Inferior parietal cortex (tissue), 1 donor: ENCODE data around the gene EPB41L4B.
"Not testable (repeated sequence)": the region's sequence is repeated elsewhere in the genome, so short reads cannot be mapped to it uniquely, and the experiment has no call there.

Source experiments
- DNase-seq: peaks from one replicate; pipeline ENCODE4 v3.0.0-alpha.2; 2016; ENCODE audit errors: extremely low spot score

The EPB41L4B gene

DNA sequence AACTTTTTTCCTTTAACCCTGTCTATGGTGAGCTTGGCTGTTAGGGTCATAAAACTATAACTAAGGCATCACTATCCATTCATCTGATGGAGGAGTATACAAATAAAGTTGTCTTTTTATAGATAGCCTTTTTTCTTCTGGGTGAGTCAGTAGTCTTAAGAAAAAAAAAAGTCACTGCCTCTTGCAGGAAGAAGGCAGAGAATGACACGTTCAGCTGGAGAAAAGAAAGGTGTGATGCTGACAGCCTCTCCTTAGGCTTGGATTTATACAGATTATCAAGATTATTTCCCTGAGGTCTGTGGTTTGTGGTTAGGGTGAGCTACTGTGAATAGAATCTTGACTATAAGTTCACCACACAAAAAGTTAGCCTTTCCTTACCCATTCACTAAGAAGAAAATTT, 23.0 kb downstream of the EPB41L4B start:
- DNase-seq: no peak

DNA sequence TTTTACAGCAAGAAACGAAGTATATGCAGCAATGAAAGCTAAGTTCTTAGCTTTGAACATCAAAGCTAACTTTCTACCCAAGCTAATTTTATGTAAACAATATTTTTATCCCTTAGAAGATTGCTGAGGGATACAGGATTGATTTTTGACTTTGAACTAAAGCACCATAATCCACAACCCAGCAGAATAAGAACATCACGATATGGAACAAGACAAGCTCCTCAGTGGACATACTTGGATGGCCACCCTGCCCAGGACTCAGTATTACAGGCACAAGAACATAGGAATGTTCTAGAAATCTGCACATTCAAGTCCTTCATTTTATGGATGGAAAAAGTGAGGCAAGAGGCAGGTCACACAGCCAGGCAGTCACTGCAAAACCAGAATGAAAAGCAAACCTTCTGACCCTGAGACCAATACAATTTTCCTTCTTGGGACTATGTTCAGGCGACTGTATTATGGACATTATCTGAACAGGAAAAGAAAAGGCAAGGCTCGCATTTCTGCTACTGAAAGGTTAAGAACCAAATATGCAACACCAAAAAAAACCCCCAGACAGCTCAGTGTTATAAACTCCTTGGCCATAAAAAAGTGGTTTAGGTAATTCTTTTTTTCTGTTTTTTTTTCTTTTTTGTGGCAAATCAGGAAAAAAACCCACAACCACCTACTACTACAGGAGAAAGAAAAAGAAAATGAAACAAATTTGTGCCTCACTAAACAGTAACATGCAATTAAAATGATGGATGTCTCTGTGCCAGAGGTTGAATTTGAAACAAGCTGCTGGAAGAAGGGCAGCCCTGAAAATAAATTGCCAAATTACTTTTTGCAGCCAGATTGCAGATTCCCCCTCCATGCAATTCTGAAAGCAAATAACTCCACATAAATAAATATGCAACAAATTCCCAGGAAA, 25.4 kb downstream of the EPB41L4B start:
- no peak for DNase-seq

DNA sequence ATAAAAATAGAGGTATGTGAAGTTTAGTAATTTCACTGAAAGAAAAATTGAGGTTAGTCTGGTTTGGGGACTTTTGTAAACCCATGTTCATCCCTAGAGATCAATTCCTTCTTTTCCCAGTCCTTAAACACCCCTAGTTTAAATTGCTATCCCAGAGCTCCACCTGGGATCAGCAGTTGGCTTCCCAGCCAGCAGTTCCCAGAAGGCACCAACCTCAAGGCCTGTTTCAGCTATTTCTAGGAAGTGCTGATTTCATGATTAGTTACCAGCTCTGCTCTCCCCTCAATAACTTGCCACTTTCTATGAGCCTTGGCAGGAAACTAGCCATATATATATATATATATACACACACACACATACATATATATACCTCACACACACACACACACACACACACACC, 30.5 kb downstream of the EPB41L4B start:
- DNase-seq: no peak

DNA sequence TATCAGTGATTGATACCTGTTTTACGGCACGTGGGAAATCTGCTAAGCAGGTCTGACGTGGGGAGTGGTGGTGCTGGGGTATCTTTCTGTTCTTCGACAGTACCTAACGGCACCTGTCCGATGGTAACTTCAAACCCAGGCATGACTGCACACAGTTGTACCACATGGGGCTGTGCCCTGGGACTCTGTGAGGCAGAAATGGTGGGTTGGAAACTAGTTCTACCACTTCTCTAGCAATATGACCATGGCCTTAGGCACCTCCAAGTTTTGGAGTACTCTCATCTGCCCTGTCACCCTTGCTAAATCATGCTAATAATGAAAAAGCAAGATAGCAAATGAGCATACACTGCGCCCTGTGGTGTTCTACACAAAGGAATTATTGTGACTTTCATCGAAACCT, 30.9 kb downstream of the EPB41L4B start:
- DNase-seq: no peak

DNA sequence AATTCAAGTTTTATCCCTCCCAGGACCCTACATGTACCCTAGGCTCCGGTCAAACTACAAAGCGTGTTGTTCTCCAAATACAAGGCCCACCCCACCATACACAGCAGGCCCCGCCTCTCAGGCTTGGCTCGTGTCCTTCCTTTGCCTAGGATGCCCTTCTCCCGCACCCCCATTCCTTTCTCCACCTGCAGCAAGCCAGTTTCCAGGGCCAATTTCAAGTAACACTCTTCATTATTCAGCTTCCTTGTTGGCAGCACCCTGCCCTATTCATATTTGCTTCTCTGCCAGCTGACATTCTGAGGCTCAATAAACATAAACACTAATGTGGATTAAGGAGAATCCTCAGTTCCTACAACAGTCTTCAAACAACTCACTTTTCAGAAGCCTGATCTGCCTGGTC, 31.7 kb downstream of the EPB41L4B start:
- no peak for DNase-seq

DNA sequence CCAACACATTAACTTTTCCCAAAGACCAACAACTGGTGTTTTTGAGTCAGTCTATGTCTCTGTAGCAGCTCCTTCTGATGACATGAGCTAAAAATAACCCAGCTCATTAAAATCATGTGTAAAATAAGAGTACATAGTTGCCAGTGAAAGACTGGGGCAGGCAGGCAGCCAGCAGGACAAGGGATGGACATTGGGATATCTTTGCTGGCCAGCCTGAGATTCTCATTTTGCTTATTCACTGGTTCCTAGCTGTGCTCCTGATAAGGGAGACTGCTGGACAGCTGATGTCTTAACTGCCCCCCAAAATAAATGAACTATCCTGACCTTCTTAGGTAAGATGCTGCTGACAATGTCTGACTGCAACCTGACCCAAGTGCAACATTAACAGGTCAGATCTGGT, 33.9 kb downstream of the EPB41L4B start:
- no peak for DNase-seq

DNA sequence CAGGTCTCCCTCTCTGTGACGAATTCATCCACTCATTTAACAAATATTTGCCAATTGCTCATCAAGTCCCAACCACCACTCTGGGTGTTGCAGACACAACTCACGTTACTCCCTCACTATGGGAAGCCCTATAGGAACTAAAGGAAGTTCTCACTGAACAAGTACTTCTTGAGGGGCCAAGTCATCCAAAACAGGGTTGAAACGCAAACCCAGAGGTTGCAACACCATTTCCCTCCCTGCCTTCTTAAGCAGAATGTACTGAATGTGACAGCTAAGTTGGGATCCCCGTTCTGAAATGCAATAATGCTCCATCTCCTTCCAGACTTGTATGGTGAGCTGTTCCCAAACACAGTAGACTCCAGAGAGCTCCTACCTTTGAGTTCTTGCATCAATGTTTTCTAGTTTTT, 34.3 kb downstream of the EPB41L4B start:
- DNase-seq: no peak

DNA sequence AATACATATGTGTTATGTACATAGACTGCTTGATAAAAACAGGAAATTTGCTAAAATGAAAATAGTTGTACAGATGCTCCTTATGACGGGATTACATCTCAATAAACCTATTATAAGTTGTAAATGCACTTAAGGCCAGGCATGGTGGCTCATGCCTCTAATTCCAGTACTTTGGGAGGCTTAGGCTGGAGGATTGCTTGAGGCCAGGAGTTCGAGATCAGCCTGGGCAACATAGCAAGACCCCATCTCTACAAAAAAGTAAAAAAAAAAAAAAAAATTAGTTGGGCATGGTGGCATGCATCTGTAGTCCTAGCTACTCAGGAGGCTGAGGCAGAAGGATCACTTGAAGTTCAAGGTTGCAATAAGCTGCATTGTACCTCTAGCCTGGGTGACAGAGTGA, 37.2 kb downstream of the EPB41L4B start:
- DNase-seq: not testable (repeated sequence)

DNA sequence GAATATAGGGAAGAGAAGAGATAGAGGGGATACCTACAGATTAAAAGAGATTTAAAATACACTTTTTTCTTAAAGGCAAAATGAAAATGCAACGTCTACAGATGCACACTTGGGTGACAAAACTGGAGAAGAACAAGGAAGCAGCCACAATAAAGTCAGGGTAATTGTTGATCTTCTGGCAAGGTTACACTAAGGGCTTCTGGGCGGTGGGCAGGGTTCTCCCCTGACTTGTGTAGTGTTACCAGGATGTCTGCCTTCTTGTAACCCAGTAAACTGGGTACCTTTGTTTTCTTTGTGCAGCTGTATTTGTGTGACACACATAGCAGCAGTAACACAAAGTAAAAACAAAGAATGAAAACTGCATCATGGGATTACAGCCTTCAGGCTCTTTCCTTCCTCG, 37.8 kb downstream of the EPB41L4B start:
- no peak for DNase-seq

DNA sequence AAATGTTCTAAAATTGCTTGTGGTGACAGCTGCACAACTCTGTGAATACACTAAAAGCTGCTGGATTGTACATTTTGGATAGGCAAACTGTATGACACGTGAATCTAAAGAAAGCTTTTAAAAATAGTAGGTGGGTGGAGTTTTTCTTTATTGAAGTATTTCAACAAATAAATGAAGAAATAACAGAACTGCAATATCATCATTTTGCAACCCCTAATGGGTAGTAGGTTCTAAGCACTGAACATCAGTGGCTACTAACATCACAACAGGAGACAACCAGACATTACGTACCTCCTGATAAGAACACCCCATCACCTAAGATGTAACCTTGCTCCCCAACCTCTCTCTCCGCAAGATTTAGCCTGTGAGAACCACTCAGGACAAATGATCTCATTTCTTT, 38.6 kb downstream of the EPB41L4B start:
- DNase-seq: no peak

DNA sequence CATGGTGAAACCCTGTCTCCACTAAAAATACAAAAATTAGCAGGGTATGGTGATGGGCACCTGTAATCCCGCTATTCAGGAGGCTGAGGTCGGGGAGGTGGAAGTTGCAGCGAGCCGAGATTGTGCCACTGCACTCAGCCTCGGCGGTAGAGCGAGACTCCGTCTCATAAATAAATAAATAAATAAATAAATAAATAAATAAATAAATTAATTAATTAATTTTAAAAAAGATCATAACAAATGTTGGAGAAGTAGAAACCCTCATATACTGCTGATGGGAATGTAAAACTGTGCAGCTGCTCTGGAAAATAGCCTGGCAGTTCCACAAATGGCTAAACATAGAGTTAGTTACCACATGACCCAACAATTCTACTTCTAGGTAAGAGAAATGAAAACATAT, 39.3 kb downstream of the EPB41L4B start:
- no peak for DNase-seq

DNA sequence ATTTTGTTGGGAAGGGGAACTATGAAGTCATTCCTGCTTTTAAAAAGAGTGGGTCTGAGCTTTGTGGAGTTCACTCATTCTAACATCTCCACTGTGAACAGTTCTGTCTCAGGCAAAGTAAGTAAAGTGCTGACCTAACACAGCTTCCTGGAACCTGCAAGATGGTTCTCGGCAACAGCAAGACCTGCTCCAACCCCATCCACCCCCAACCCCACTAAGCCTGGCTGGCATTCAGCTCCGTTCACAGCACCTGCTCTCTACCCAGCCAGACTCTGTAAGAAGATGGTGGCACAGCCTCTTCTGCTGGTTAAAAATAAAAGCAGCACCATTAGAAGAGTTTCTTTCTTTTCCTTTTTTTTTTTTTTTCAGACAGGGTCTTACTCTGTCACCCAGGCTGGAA, 42.0 kb downstream of the EPB41L4B start:
- no peak for DNase-seq

DNA sequence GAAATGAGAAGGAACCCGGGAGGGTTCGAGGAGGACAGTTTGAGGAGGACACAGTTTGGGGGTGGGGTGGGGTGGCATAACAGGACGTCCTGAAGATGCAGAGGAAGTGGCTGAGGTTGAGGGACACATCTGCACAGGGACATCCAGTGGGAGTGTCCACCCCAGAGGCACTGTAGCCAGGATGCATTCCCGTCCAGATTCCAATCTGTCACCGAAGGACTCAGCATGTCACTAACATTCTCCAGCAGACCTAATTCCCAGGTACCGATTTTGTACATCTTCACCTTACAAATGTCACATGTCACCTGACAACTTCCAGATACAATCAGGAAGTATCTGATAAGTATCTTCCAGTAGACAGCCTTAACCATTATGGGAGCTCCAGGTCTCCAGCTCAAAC, 42.6 kb downstream of the EPB41L4B start:
- DNase-seq: no peak

DNA sequence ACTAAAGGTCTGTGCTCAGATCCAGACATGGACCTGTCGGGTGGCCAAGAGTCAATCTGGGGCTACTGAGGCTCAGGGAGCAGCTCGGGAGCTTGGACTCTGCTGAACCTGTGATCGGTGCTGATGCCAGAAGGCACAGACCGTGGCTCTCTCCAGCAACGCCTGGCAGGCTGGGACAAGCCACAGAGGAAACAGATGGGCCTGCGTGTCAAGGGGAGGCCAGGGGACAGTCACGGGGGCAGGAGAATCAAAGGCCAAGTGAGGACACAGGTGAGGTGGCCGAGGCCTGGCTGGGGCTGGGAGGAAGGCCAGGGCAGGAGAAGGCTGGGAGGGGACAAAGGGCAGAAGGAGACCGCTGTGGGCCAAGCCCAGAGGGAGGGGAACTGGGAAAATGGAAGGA, 43.4 kb downstream of the EPB41L4B start:
- DNase-seq: no peak

DNA sequence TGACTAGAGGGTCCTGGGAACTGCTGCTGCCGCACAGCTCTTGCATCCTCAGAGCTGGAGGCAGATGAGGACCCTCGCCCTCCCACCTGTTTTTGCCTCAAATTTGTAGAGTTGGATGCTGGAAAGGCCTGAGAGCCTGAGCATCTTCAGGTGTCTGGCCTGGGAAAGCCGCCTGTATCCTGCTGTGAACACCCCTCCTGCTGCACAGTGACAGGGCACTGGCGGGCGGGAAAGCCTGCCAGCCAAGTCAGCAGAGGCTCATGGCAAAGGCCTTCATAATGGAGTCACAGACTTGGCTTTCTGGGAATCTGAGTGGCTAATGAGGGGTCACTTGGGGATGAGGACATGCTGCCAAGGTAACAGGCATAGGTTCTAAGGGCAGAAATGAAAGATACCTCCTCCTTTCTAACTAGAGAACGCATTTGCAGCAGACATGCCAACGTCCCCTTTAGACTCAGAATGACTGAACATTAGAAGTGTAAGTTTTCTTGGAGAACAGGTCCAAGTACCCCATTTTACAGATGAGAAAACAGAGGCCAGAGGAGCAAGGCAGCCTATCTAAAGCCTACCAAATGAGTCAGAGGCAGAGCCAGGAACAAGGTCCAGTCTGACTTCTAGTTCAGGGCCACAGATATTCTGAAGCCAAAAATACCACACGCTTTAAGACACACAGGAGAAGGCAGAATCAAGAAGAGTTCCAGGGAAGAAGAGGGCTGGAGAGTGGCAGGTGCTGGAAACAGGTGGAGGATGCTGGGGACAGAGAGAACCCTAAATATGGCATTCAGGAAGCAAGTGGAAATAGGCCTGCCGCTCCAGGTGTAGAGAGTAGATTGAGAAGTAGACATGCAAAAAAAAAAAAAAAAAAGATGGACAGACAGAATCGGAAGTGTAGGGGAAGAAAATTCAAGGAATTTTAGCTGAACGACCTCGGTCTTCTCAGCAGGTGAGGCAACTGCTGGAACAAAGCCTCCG, 44.1 kb downstream of the EPB41L4B start:
- DNase-seq: no peak

DNA sequence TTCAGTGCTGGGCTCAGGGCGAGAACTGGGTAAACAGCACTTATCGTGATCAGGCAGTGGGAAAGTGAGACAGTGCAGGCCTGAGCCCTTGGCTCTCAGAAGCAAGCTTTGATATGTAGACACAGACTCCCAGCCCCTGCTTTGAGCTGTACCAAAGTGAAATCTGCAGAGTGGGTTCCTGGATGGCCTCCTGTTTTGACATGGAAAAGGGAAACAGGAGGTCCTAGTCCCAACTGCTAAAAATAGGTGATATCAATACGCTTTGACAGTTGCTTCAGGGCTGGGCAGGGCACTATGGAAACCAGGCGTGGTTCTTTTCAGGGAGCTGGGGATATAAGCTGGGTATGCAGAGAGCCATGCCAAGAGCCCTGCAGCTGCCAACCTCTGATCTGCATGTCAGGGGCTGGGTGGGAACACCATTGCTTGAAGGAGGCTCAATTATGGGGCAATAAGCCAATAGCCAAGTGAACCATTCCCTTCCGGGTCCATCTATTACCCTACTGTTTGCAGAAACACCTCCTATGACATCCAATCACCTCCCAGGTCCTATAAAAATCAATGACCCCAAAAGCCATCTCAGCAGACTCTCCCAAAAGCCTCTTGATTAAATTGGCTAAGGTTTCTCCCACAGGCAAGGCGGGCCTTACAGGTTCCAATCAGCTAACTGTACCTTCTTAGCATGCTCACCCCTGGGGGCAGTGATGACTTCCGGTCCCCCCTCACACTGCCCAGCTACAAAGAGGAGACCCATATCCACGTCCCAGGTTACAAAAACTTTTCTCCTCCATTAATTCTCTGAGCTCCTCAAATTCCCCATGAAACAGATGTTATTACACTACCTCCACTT, 45.8 kb downstream of the EPB41L4B start:
- no peak for DNase-seq

DNA sequence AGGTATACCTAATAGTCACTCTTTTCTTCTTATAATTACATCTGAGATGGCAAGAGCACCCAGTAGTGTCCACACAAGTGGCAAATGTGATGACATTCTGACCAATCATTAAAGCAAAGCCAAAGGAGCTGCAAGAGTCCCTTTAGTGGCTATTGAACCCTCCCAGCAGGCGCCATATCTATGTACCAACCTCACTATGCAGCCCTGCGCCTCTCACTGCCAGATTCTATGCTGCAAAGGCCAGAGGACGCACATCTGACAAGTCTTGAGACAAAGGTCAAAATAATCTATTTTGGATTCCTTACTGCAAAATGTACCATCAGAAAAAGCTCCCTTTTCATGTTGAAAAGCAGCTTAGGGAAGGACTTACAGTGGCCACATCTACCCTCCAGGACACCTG, 47.0 kb downstream of the EPB41L4B start:
- no peak for DNase-seq

DNA sequence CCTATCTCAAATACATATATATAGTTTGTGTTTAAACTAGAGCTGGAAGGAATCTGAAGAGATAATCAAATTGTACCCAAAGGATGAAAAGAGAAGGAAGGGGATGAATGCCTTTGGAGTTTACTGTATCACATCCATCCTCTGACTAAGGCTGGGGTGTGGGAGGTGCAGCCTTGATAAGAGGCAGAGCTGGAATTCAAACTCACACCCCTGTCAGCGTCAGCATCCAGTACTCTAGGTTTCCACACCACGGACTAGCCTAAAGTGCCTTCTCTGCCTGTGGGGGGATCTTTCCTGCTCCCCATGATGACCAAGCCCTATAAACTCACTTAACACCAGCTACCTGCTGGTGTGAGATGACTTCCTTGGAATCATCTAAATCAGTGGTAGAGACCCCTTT, 48.1 kb downstream of the EPB41L4B start:
- DNase-seq: no peak

DNA sequence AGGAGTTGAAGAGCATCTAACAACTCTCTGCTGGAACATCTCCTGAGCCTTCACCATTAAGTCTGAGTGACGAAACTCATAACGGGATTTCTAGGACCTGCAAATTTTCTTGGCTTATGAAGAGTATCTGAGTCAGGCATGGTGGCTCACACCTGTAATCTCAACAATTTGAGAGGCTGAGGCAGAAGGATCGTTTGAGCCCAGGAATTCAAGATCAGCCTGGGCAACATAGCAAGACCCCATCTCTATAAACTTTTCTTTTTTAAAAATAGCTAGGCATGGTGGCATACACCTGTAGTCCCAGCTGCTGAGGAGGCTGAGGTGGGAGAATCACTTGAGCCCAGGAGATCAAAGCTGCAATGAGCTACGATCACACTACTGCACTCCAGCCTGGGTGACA, 48.8 kb downstream of the EPB41L4B start:
- no peak for DNase-seq

DNA sequence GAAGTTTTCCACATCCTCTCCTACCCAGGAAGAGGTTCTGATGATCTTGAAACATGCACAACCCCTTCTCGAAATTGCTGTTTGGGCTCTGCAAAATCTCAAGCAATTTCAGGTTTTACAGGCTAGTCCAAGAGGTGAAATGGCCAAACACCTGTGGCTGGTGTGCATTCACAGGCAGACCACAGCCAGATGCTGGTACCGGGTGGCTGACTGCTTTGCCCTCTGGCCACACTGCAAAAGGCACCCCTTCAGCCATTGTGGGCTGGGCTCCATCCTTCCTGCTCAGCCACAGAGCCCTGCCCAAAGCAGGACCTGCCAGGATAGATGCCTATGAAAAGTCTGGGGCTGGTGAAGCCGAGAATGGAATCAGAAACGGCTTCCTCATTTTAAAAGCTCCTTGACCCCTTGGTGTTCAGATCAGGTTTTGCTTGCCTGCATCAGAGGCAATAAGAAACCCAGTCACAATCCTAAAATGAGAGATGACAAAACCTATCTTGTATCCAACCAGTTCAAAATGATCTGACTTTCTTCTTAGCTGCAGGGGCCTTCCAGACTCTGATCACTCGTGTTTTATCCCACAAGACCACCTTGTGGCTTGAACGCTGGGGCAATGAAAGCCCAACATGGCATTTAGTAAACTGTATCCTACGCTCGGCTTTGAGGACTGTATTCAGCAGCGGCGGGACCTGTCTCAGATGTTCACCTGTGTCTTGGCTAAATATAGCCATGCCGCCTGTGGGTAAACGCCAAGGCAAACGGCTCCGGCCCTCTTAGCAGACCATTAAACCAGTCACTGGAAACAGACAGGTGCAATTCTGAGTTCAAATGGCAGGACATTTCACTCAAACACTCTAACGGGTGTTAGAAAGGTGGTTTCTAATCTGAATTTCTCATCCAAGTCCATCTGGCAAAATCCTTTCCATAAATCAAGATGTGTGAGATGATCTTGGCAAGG, 49.6 kb downstream of the EPB41L4B start:
- no peak for DNase-seq

DNA sequence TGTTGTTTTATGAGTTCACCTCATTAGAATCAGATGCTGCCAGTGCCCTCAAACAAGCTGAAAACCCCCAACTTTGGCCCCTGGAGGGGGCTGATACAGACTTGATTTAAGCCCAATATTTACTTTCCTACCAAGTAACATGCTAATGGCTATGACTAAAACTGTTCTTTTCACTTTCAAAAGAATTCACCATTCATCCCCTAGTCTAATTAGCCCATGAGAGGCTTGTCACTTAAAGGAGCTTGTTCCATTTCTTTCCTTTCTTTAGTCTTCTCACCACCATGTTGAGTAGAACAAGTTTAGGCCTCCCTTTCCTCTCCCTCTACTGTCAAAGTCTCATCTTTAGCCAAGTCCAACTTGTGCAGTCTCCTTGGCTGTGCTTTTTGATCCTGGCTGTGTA, 50.4 kb downstream of the EPB41L4B start:
- DNase-seq: no peak
